NCI-H345 (cell line): ENCODE results near the gene LRRTM4.
"Not testable (repeated sequence)": the region's sequence is repeated elsewhere in the genome, so short reads cannot be mapped to it uniquely, and the experiment has no call there.

Source experiments
- DNase-seq: peaks from one replicate; lab custom pipeline; 2025; lab: John Stamatoyannopoulos, UW

LRRTM4 gene

DNA sequence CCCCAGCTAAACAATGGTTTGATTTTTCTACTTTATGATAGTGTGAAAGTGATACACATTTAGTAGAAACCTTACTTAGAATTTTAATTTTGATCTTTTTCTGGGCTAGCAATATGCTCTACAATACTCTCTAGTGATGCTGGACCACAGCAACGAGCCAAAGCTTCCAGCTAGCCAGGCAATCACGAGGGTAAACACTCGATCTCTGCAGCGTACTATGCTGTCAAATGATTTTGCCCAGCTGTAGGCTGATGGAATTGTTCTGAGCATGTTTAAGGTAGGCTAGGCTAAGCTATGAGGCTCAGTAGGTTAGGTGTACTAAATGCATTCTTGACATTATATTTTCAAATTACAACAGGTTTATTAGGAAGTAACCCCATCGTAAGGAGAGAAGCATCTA lies 207.5 kb downstream of the LRRTM4 start:
- peak; percentile 19 for DNase-seq

- DNase-seq, result no peak
Observed at GRCh38 chr2:77310416-77310815, 211.8 kb downstream of the LRRTM4 start.

GRCh38 chr2:77309725-77310124 lies 212.5 kb downstream of the LRRTM4 start:
- DNase-seq, result no peak

DNA sequence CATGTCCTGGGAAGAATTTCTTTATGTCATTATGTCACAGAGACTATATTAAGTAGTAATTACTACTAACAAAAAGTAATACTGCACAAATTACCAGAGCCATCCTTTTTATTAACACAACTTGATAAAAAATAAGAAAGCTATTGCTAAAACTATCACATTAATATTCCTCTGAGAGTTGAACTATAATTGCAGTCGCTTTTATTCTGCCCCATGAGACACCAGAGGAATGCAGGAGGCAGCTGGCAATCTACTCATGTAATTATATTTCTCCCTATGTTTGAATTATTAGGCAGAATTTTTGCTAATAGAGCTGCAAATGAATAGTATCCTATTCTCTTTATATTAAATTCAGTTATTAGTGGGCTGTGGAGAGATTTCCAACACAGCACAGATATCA lies 220.7 kb downstream of the LRRTM4 start:
- DNase-seq, result no peak

DNA sequence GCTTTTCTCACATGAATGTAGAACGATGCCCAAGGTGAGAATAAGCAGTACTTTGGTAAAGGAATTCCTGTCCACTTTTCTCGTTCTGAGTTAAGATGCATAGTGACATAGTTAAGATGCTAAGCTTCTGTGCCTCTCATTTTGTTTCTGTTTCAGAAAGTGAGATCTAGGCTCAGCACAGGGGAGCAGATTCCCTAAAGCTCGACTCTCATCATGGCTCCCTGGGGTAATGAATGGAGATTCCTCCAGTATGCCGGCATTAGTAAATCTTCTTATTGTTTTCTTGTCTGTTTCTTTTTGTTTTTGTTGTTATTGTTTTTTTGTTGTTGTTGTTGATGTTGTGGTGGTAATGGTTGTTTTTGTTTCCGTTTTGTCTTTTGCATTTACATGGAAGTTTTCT lies 225.4 kb downstream of the LRRTM4 start:
- DNase-seq, result no peak

GRCh38 chr2:77294474-77294873 lies 227.7 kb downstream of the LRRTM4 start:
- no peak for DNase-seq

- DNase-seq, result no peak
Observed at GRCh38 chr2:77284353-77284752, 237.8 kb downstream of the LRRTM4 start.

DNA sequence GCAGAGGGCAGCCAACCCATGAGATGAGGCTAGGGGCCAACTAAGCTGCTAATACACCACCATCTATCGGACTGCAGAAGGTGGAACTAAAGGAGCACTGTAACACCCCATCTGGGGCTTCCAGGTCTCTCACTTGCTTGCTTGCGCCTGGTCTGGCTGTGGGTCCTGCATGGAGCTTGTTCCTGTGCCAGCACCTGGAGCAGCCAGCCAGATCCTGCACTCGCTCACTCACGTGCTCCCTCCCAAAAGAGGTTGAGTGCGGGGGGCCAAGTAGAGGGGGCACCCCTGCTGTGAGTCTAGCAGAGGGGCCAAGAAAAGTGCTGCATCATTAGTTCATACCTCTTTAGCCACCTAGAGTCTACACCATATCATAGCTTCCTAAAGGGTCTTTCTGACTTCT lies 250.9 kb downstream of the LRRTM4 start:
- no peak for DNase-seq

DNA sequence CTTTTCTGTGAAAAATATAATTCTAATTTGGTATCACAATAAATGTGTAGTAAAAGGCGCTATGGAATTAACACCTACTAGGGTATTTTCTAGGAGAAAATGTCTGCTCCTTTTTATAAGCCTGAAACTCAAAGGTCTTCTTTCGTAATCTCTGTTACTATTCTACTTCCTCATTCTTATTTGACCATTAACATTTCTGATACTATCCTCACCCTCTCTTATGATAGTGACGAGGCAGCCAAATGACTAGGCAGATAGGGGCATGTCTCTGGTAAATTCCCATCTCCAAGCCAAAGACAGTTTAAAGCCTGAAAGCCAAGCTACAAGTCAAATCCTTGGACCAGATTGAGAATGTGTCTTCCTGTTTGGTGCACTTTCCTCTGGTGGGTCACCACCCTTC lies 251.7 kb downstream of the LRRTM4 start:
- no peak for DNase-seq

DNA sequence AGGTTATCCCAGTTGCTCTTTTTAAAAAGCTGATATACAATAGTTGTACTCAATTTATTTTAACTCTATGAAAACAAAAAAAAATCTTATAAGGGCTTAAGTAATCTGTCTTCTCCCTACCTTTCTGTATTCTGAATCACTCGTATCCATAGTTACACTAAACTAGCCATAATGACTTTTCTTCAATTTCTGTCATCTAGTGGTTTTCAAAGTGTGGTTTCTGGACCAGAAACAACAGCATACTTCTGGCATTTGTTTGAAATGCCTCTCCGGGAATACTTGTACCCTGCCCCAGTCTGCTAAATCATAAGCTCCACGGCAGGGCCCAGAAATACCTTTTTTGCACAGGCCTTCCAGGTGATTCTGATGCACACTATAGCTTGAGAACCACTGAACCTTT lies 253.6 kb downstream of the LRRTM4 start:
- no peak for DNase-seq

- DNase-seq, result no peak
Observed at GRCh38 chr2:77232909-77233425, 289.2 kb downstream of the LRRTM4 start.

GRCh38 chr2:77228391-77228790 lies 293.8 kb downstream of the LRRTM4 start:
- DNase-seq, result peak; percentile 9

DNA sequence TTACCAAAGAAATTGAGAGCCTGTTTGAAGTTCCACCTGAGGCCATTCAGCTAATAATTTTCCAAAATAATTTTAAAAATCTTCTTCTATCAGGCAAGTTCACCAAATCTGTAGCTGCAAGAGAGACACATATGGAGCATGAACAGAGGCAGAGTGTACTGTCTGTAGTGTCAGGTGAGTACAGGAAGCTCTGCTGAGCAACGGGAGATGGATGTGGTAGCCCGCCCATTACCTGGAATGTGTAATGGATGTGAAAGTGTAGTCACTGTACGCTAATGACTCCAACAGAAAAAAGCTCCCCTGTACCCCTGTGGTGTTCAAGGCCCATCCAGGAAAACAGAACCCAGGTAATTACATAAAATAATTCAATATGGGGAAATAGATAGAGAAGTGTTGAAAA lies 311.5 kb downstream of the LRRTM4 start:
- DNase-seq, result no peak

GRCh38 chr2:77207331-77207730 lies 314.8 kb downstream of the LRRTM4 start:
- DNase-seq, result no peak

DNA sequence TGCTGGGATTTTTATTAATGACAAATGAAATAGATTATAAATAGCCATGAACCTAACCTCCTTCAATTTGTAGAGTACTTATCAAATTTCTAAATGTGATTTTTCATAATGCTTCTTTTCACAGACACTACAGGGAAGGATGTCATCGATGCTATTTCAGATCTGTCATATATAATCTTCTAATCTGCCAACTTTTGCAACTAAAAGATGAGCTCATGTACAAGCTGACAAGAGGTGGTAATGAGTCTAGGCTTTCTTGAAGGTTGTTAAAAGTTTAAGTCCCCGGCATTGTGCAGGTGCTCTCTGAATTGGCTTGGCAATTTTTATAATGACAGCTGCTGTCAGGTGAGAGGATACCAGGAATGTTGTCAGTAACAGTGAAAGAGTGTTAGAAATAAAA lies 320.4 kb downstream of the LRRTM4 start:
- no peak for DNase-seq

- no peak for DNase-seq
Observed at GRCh38 chr2:77199411-77199810, 322.8 kb downstream of the LRRTM4 start.

DNA sequence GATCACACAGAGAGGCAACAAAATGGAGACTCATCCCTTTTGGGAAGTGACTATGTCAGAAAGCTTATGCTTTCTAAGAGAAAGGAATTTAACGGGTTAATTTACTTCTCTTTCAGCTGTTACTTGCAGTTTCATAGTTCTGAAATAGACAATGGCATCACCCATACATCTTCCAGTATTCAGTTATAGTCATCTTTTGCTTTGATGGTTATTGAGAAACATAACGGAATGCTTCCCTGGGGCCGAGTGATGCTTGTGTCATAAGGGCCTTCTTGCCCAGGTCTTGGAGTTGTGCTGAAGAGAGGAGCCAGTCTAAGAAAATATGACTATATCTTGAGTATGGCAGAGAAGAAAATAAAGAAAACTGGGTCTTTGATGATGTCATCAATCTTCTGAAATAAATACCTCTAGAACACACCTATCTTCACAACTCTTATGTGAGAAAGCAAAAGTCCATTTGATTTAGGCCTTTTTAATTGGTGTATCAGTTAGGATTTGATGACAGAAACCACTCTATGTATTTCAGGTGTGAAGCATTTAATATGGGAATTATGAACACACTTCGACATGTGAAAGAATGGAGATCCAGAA lies 328.2 kb downstream of the LRRTM4 start:
- DNase-seq, result no peak

DNA sequence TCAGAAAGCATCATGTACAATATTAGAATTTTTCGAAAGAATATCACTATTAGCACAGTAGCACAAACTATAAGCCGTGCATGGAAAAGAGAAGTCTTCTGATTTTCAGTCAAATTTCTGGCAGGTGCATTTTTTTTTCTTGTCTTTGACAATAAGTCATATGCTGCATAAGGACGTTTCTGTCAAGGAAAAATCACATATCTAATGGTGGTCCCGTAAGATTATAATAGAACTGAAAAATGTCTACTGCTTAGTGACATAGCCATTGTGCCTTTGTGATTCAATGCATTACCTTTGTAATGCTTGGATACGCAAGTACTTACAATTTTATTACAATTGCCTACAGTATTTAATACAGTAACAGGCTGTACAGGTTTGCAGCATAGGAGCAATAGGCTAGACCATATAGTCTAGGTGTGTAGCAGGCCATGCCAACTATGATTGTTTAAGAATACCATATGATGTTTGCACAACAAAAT lies 329.3 kb downstream of the LRRTM4 start:
- DNase-seq, result no peak

DNA sequence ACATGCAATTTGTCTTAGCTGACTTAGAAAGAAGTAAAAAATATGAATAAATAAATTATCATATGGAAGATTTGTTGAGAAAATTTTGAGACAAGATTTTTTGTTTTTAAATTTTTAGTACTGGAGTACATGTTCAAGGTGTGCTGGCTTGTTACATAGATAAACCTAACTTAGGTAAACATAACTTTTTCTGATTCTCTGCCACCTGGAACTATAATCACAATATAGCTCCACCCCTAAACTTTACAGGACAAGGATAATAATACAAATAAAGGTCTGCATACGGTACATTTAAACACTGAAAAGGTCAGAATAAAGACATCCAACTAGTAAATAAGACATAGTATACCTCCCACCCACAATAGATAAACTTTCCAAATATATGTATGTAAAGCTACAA lies 330.5 kb downstream of the LRRTM4 start:
- DNase-seq, result no peak

GRCh38 chr2:77190721-77191346 lies 331.3 kb downstream of the LRRTM4 start:
- no peak for DNase-seq

- DNase-seq, result no peak
Observed at GRCh38 chr2:77185052-77185451, 337.1 kb downstream of the LRRTM4 start.

- DNase-seq, result no peak
Observed at GRCh38 chr2:77179297-77179696, 342.9 kb downstream of the LRRTM4 start.

DNA sequence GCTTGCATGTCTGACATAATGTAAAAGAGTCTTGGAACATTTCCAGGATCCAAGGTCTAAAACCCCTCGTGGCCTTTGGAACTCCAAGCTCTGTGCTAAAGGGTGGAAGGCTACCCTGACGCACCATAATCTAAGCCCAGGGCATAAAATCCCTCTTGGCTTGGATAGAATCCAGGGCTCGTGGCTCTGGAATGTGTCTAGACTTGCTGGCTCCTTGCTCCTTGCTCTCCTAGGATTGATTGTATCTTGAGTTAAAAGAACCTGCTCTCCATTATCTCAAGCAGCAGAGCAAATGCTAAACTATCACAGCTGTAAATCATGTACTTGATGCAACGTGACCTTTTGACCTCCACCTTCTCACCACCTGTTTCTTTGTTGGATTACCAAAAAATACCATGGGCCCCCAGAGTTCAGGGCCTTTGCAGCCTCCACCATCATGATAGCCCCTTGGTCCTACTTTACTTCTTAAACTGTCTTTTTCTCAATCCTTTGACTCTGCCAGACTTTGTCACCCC lies 346.9 kb downstream of the LRRTM4 start:
- DNase-seq, result not testable (repeated sequence)

DNA sequence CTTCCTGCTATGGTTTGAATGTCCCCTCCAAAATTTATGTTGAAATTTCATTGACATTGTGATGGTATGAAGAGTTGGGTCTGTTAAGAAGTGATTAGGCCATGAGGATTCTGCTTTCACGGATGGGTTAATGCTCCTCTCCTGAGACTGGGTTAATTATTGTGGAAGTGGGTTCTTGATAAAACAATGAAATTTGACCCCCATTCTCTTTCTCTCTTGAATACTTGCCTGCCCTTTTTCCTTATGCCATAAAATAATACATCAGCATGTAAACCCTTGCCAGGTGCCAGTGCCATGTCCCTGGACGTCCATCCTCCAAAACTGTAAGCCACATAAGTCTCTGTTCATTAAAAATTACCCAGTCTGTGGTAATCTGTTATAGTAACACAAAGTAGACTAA lies 352.8 kb downstream of the LRRTM4 start:
- no peak for DNase-seq
